Activated gamma-delta T cell treated with anti-CD3 and anti-CD28 coated beads, Interleukin-2, amount 50 U/mL, for 16 hours (primary cell): ENCODE results near the gene SCUBE2.
"Not testable (repeated sequence)": the region's sequence is repeated elsewhere in the genome, so short reads cannot be mapped to it uniquely, and the experiment has no call there.

Source experiments
- DNase-seq: peaks from one replicate; pipeline ENCODE4 v3.0.0-alpha.2; 2020; ENCODE audit warnings: low read depth

The SCUBE2 gene

GRCh38 chr11:9104580-9104979 is 13.2 kb upstream of the SCUBE2 start:
- no peak for DNase-seq

- DNase-seq, result no peak
These were observed 12.3 kb upstream of the SCUBE2 start for GRCh38 chr11:9103542-9104276.

- DNase-seq, result no peak
These were observed 8.2 kb upstream of the SCUBE2 start for GRCh38 chr11:9099617-9100016.

GRCh38 chr11:9098455-9098854 is 7.1 kb upstream of the SCUBE2 start:
- not testable (repeated sequence) for DNase-seq

- not testable (repeated sequence) for DNase-seq
These were observed 6.0 kb upstream of the SCUBE2 start for GRCh38 chr11:9097186-9097943.

- no peak for DNase-seq
These were observed 5.0 kb upstream of the SCUBE2 start for GRCh38 chr11:9096427-9096826.

- DNase-seq, result no peak
These were observed 4.0 kb upstream of the SCUBE2 start for GRCh38 chr11:9095421-9095820.

- DNase-seq, result no peak
These were observed 3.0 kb upstream of the SCUBE2 start for GRCh38 chr11:9094420-9094819.

GRCh38 chr11:9092853-9093778 is 1.7 kb upstream of the SCUBE2 start:
- no peak for DNase-seq

GRCh38 chr11:9092072-9092471 is 673 bp upstream of the SCUBE2 start:
- no peak for DNase-seq

GRCh38 chr11:9090488-9091043 is 833 bp downstream of the SCUBE2 start:
- no peak for DNase-seq

GRCh38 chr11:9089636-9090035 is 1.8 kb downstream of the SCUBE2 start:
- DNase-seq, result no peak

GRCh38 chr11:9089061-9089460 is 2.3 kb downstream of the SCUBE2 start:
- DNase-seq, result no peak

- DNase-seq, result no peak
These were observed 8.8 kb downstream of the SCUBE2 start for GRCh38 chr11:9082575-9082974.

GRCh38 chr11:9081153-9081552 is 10.2 kb downstream of the SCUBE2 start:
- no peak for DNase-seq

- no peak for DNase-seq
These were observed 13.0 kb downstream of the SCUBE2 start for GRCh38 chr11:9078113-9079086.

GRCh38 chr11:9077164-9077563 is 14.2 kb downstream of the SCUBE2 start:
- DNase-seq, result no peak

- DNase-seq, result no peak
These were observed 14.7 kb downstream of the SCUBE2 start for GRCh38 chr11:9076661-9077060.

- DNase-seq, result no peak
These were observed 15.4 kb downstream of the SCUBE2 start for GRCh38 chr11:9076046-9076445.

GRCh38 chr11:9075556-9075955 is 15.8 kb downstream of the SCUBE2 start:
- no peak for DNase-seq
